GM18868 (cell line): Measurements from ENCODE around the gene TPCN2.
"Not testable (repeated sequence)": the region's sequence is repeated elsewhere in the genome, so short reads cannot be mapped to it uniquely, and the experiment has no call there.

Experiments
- ATAC-seq: cut with Tn5 transposase; IDR thresholded peaks from one replicate; pipeline ENCODE4 v1.9.1; 2021; ENCODE audit warnings: mild to moderate bottlenecking, moderate library complexity; ENCODE audit not compliant: unreplicated experiment

TPCN2 gene

DNA sequence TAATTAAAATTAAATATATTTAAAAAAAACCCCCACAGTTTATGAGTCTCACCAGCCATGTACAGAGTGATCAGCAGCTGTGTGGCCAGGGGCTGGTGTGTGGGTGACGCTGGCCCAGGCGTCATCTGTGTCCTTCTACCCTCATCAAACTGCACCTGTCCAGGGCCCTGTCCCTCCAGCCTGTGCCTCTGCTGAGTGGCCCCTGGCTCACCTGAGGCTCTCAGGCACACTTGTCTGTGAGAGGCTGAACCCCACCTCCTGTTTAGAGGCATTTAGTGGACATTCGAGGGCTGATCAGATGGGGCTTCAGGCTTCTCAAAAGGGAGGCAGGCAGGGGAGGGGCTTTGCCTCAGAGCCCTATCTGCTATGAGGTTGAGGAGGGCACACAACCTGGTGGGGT lies 77.1 kb downstream of the TPCN2 start:
- no peak for ATAC-seq

DNA sequence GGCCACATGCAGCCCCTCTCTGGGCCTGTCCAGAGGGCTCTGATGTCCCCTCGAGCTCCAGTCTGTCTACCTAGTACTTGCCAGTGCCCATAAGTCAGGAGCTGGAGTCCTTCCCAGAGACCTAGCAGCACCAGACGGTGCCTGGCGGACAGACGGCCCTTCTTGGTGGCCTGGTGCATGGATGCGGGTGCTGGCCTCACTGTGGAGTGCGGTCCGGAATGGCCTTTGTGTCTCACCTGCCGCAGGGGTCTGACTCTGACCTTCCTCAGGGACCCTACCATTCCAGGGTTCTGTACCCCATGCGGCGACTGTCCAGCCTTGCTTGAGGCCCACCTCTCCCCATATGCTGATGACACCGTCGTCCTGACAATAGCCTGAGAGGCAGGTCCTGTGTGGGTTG lies 77.6 kb downstream of the TPCN2 start:
- ATAC-seq, result no peak

DNA sequence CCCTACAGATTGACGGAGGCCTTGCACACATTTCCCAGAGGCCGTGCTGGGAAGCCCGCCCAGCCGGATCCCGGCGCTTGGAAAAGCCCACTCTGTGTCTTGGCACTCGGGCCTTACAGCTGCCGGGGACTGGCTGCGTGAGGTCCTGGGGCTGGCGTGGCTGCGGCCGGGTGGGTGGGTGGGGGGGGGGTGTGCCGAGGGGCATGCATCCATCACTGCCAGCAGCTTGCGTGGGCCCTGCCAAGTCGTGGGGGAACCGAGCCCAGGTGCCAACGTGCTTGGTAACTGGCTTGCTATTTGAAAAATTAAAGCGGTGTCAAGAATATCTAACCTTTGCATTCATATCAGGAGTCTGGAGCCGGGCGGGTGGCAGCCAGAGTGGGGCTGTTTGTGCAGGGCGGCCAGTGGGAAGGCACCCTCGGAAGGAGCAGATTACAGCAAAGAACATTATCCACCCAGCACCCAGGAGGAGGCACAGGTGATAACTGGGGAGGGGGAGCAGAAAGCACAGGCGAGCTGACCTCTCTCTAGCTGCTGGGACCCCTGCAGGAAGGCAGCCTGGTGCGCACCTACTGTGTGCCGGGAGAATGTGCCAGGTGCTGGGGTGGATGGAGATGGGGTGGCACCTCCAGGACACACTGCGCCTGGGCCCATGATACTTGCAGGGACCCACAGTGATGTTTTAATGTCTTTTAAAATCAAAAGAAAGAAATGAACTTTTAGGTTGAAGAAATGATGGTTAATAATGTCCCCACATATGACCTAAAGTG lies 78.5 kb downstream of the TPCN2 start:
- no peak for ATAC-seq

DNA sequence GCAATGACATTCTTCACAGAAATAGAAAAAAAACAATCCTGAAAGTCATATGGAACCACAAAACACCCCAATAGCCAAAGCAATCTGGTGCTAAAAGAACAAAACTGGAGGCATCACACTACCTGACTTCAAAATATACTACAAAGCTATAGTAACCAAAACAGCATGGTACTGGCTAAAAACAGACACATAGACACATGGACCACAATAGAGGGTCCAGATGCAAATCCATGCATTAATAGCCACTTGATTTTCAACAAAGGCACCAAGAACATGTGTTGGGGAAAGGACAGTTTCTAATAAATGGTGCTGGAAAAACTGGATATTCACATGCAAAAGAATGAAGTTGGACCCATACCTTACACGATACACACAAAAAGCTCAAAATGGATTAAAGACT lies 79.2 kb downstream of the TPCN2 start:
- ATAC-seq, result no peak

DNA sequence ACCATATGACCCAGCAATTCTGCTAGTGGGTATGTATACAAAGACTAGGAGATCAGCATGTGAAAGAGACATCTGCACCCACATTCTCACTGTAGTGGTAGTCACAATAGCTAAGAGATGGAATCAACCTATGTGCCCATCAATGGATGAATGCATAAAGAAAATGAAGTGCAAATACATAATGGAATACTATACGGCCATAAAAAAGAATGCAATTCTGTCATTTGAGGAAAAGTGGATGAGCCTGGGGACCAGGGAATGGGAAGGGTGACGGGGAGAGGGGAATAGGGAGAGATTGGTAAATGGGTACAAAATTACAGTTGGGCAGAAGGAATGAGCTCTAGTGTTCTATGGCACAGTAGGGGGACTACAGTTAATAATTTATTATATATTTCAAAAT lies 80.3 kb downstream of the TPCN2 start:
- no peak for ATAC-seq

DNA sequence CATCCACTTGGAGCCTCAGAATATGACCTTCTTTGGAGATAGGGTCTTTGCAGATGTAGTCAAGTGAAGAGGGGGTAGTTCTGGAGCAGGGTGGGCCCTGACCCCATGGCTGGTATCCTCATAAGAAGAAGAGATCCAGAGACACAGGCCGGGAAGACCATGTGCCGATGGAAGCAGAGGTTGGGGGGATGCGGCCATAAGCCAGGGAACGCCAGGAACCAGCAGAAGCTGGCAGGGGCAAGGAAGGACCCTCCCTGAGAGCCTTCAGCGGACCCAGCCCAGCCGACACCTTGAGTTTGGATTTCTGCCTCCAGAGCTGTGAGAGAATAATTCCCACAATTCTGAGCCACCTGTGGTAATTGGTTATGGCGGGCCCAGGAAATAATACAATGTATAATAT lies 80.9 kb downstream of the TPCN2 start:
- ATAC-seq, result no peak

DNA sequence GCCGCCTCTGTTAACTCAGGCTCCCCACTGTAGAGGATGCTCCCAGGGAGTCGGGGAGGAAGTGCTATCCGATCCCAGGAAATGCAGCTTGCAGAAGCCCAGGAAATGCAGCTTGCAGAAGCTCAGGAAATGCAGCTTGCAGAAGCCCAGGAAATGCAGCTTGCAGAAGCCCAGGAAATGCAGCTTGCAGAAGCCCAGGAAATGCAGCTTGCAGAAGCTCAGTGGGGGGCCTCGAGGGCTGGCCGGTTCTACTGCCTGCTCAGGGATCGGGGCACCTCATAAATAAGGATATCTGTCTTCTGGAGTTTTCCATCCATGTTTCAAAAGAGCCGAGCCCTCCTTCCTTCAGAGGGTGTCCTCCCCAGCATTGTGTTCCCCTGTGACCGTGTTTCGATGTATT lies 81.9 kb downstream of the TPCN2 start:
- no peak for ATAC-seq

DNA sequence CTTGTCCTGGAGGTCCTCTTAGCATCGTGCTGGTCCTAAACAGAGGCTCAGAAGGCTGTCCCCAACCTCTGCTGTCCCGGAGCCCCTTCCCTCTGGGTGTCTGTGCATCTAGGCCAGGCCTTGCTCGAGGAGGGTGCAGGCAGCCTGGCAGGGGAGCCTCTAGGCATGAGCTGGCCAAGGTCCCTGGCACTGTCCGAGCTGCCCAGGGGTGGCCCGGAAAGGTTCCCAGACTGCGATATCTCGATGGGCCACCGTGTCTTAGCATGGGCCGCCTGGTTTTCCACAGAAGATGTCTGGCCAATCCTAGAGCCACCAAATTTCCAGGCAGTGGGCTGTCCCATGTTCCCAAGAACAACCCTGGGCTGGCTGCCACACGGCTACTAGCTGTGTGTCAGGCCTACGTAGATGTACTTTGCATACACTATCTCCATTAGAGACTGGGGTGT lies 82.4 kb downstream of the TPCN2 start:
- no peak for ATAC-seq

DNA sequence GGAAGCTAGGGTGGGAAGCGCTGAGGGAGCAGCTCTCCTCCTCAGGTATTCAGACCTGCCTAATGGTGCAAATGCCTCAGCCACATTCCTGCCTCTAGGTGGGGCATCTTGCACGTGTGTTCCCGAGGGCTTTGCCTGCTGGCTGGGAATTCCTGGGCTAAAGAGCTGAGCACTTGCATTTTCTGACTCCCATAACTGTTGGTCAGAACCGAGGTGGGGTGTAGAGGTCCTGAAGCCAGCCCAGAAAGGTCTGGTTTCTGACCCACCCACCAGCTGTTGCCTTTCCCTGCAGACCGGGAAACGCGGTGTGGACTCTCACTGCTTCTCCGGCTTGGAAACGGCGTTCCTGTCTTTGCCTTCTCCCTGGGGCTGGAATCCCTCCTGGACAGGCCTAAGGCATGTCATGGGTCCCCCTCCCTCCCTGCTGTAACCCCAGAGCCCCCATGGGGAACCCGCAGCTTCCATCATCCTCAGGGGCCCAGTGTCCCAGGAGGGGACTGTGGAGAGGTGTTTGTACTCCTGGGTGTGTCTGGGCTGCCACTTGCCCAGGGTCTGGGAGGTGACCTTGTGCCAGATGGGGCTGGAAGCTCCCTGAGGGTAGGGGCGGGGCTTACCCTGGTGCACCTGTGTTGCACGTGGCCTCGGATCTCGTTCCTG lies 83.0 kb downstream of the TPCN2 start:
- ATAC-seq, result no peak

DNA sequence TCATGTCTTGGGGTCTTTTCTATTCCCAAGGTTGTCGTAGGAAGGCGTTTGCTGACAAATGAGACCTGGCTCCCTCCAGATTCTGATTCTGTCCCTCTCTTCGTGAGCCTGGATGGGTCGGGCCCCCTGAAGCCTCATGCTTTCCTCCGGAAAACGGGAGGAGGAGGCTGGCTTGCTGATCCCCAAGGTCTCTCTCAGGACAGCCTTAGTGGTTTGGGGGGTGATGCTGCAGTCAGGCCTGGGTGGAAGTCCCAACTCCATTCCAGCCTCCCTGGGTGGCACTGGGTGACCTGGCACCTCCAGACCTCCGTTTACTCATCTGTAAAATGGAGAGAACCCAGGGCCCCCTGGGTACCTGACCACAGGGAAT lies 83.6 kb downstream of the TPCN2 start:
- ATAC-seq, result no peak

DNA sequence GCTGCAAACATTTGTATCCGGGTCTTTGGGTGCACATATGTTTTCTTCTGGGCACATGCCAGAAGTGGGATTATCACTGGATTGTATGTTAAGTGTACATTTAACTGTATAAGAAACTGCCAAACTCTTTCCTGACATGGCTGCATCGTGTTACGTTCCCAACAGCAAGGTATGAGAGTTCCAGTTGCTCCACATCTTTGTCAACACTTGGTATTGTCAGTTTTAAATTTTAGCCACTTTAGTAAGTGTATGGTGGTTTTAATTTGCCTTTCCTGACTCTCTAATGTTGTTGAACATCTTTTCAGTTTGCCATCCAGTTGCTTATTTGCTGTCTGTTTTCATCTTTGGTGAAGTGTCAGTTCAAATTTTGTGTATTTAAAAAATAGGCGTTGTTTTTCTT lies 84.5 kb downstream of the TPCN2 start:
- no peak for ATAC-seq

DNA sequence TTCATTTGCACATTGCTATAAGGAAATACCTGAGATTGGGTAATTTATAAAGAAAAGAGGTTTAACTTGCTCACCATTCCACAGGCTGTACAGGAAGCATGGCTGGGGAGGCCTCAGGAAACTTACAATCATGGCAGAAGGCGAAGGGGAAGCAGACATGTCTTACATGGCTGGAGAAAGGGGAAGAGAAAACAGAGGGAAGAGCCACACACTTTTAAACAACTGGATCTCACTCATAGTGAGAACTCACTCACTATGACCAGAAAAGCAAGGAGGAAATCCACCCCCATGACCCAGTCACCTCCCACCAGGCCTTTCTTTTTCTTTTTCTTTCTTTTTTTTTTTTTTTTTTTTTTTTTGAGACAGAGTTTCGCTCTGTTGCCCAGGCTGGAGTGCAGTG lies 85.5 kb downstream of the TPCN2 start:
- ATAC-seq, result not testable (repeated sequence)

DNA sequence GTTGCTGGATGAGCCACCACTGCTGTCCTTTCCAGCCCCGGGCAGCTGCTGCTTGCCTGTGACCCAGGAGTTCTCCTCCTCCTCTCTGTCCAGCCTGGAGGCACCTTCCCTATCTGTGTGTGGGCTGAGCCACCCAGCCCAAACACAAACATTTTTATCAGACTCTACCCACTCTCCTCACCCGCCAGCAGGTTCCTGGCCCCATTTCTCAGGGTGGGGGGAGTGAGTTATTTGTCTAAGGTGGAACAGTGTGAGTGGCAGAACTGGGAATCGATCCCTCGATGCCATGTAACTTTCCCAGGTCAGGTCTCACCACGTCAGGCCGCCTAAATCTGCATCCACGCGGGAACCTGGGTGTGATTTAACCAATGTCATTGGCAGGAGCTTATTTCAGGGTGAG lies 86.2 kb downstream of the TPCN2 start:
- no peak for ATAC-seq

DNA sequence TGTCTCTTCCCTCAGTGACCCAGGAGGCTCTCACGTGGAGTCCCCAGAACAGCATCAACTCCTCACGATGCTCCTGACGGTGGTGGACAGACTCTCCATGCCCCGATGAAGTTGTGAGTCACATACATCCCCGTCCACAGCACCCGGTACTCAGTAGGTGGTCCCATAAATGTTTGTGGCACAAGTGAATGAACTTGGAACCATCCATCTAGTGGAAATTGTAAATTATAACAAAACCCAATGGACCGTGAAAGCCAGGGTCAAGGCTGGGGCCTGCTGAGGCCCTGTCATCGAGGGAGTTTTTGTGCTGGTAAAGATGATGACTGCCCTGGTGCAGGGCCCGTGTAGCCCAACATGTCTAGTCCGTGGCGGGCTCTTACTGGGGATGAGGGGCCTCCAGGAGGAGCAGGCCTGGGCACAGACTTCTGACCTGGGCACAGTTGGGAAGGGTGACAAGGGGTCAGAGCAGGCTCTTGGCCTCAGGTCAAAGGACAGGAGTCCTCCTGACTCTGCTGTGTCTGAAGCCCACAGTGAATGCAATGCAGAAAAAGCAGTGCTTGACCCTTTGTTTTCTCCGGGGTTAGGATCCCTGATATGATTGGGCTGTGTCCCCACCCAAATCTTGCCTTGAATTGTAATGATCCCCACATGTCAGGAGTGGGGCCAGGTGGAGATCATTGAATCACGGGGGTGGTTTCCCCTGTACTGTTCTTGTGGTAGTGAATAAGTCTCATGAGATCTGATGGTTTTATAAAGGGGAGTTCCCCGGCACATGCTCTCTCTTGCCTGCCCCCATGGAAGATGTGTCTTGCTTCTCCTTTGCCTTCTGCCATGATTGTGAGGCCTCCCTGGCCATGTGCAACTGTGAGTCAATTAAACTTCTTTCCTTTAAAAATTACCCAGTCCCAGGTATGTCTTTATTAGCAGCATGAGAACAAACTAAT lies 87.0 kb downstream of the TPCN2 start:
- ATAC-seq, result no peak

DNA sequence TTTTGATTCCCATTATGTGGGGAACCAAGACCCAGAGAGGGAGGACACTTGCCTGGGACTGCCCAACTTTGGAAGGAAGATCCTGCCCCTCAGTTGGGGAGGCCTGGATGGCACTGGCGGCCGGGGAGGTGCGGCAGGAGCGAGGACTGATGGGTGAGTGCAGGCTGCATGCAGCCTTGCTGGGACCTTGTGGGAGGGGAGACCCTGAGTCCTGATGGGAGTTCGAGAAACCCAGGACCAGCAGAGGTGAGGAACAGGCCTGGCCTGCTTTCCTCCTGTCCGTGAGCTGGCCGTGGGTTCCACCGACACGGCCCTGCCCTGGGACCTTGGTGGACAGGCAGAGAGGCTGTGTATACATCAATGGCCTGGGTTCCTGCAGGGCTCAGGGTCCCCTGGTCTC lies 87.7 kb downstream of the TPCN2 start:
- ATAC-seq, result no peak

DNA sequence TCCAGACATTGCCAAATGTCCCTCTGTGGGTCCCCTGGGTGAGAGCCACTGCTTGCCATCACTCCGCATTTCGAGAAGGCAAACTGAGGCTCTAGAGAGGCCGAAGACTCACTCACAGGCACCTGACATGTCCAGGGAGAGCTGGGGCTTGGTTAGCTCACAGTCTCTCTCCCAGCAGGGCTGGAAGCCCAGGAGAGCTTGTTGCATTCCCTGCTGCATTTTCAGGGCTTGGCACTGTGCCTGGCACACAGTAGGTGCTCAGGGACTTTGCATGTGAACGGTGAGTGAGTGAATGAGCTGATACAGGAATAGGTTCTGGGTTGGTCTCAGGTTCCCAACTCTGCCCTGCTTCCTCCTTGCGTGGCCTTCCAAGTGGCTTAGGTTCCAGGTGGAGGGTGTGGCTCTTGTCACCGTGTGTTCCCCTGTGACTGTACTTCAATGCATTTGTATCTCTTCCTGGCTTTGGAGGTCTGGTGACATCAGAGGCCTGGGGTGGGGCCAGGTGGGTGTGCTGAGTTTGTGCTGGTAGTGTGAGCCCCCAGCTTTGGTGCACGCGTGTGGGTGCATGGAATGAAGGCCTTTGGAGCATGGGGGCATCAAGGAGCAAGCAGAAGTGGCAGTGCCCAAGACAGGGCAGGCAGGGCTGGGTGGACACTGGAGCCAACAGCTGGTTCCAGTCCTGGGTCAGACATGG lies 88.6 kb downstream of the TPCN2 start:
- ATAC-seq, result no peak

DNA sequence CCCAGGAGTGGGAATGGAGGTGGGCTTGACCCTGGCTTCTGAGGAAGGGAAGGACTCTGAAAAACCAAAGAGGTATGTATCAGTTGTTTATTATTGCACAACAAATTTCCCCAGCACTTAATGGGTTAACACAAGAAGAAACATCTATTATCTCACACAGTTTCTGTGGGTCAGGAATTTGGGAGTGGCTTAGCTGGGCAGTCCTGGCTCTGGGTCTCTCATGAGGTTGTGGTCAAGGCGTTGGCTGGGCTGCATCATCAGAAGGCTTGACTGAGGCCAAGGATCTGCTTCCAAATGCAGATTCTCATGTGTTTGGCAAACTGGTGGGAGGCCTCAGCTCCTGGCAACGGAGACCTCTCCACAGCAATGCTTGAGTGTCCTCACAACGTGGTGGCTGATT lies 89.5 kb downstream of the TPCN2 start:
- ATAC-seq, result no peak

DNA sequence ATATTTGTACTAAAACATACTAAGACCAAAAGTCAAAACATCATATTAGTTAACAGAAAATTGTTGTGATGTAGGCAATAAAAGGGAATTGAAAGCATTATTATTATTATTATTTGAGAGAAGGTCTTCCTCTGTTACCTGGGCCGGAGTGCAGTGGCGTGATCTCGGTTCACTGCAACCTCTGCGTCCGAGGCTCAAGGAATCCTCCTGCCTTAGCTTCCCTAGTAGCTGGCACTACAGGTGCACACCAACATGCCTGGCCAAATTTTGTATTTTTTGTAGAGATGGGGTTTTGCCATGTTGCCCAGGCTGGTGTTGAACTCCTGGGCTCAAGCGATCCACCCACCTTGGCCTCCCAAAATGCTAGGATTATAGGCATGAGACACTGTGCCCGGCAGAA lies 91.4 kb downstream of the TPCN2 start:
- ATAC-seq, result not testable (repeated sequence)

DNA sequence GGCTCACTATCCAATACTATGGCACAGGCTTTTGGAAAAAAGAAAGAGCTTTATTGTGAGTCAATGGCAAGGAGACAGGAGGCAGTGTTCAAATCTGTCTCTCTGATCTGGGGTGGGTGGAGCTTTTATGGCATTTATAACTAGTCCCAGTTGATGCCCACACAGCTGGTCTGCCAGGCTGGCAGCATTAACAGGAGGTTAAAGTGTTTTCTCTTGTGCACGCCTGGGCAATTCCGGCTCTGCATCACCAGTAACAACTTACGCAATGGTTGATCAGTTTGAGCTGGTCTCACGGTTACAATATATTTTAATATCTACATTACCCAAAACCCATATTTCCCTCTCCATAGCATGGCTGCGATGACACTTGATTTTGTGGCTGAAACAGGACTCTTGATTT lies 91.9 kb downstream of the TPCN2 start:
- no peak for ATAC-seq

DNA sequence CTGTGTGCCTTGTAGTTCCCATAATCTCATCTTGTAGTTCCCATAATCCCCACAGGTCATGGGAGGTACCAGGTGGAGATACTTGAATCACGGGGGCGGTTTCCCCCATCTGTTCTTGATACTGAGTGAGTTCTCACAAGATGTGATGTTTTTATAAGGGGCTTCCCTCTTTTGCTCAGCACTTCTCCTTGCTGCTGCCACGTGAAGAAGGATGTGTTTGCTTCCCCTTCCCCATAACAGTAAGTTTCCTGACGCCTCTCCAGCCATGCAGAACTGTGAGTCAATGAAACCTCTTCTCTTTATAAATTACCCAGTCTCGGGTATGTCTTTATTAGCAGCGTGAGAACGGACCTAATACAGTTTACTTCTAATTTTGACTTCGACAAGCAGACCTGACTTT lies 93.0 kb downstream of the TPCN2 start:
- no peak for ATAC-seq

DNA sequence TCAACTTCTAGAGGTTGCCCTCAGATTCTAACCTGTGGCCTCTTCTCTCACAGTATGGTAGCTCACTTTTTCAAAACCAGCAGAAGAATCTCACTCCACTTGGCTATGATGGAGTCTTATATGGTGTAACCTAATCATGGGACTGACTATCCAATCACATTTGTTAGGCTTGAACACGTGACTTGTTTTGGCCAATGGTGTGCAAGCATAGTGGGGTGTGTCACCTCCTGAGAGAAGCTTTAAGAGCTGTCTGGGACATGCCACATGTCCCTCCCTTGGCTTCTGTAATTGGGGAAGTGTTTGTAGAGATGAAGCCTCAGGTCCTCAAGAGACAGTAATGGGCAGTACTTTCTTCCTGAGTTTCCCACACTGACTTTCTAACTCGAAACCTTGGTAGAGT lies 94.2 kb downstream of the TPCN2 start:
- no peak for ATAC-seq
